Measurements from ENCODE around the gene ITPKC. TPM values are rescaled to one million over a fixed set of nuclear protein-coding genes. Genes with fewer than 3 reads are reported as not detected.

The ITPKC gene
- total RNA-seq, 2 experiments from 2014 or later = 5.5 to 6.5 TPM

GRCh38 chr19:40743926-40744325, 27.0 kb downstream of the ITPKC start:
- no peaks in the 10 kb centered on the region for H3K9me3 ChIP-seq (ENCODE audit: low read length)
- ChIA-PET CTCF (ENCODE audit: unreplicated experiment) (no interaction called here), POLR2A (interaction anchor here (0.9 kb wide), 1 partner anchor 17 kb away, joined by 3 read pairs; no protein-coding TSS in a partner anchor)
- no peak overlapping the region for H3K4me2 ChIP-seq (ENCODE audit: low read length)
- no peaks in the 10 kb centered on the region for H4K20me1 ChIP-seq (ENCODE audit: insufficient read depth, low read length)
- intact Hi-C loops (cut with micrococcal nuclease; ENCODE audit: unreplicated experiment) = no loop called here
- no peaks in the 10 kb centered on the region for H3K9me2 ChIP-seq (ENCODE audit: insufficient read depth, low read length)
- no TSS peak for BruUV-seq (replicated peaks)
- DNase-seq (ENCODE audit: low spot score) = no peak
- H3K36me3 ChIP-seq (ENCODE audit: insufficient read depth, low read length) = peaks cover 10% of the 10 kb centered on the region; the same call in 1 of the 2 replicates
- H3K27ac ChIP-seq (ENCODE audit: low read depth, low read length, poor library complexity, severe bottlenecking) = no peak overlapping the region
- peaks cover 13% of the 10 kb centered on the region for H3K4me1 ChIP-seq (ENCODE audit: insufficient read depth, low read length, poor library complexity, severe bottlenecking)
- TF ChIP-seq EZH2phosphoT487 (IDR thresholded peaks at IDR 0.05; ENCODE audit: borderline replicate concordance, low read depth, low read length) = no peak
- TF ChIP-seq, protein P1, sequence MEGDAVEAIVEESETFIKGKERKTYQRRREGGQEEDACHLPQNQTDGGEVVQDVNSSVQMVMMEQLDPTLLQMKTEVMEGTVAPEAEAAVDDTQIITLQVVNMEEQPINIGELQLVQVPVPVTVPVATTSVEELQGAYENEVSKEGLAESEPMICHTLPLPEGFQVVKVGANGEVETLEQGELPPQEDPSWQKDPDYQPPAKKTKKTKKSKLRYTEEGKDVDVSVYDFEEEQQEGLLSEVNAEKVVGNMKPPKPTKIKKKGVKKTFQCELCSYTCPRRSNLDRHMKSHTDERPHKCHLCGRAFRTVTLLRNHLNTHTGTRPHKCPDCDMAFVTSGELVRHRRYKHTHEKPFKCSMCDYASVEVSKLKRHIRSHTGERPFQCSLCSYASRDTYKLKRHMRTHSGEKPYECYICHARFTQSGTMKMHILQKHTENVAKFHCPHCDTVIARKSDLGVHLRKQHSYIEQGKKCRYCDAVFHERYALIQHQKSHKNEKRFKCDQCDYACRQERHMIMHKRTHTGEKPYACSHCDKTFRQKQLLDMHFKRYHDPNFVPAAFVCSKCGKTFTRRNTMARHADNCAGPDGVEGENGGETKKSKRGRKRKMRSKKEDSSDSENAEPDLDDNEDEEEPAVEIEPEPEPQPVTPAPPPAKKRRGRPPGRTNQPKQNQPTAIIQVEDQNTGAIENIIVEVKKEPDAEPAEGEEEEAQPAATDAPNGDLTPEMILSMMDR (conservative IDR thresholded peaks at IDR 0.05; ENCODE audit: low read length) = no peak
- peaks cover 6% of the 10 kb centered on the region; the same call in 1 of the 2 replicates for H3K79me2 ChIP-seq (ENCODE audit: insufficient read depth, low read depth, low read length)
- H2AFZ ChIP-seq (ENCODE audit: low read length) = no peak overlapping the region
- H3K4me3 ChIP-seq (ENCODE audit: low read depth, low read length, poor library complexity, severe bottlenecking) = no peak overlapping the region

DNA sequence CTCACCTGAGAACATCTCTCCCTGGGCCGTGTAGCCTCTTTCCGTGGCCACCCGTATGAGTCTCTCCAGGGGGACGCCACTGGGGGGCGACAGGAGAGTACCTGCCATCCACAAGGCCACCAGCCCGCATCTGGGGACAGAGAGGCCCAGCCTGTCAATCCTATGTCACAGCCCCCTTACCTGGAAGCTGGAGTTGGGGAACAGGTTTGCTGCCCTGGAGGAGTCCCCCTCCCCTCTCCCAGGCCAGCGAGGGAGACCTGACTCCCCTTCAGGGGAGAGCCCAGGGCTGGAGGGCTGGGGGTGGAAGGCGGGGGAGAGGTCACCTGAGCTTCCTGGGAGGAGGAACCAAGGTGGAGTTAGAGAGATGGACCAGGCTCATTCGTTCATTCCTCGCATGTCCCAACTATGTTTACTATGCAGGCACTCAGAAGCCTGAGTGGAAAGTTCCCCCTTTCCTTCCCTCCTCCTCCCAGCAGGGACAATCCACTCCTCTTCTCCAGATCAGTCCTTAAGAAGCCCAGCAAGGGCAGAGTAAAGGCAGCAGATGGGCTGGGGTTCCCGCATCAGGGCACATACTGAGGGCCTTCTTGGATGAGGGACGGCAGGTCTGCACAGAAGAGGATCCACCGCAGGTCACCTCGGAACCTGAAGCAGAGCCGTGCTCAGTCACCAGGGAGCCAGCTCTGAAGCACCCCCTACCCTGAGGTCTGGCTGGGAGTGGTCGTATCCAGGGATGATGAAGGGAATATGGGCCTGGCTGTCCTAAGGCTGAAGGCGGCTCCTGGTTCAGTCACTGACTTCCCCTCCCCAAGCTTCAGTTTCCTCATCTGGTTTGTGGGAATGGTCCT, 27.9 kb downstream of the ITPKC start:
- Histone ChIP-seq H3K9me2 (ENCODE audit: insufficient read depth, low read length) (no peaks in the 10 kb centered on the region), H3K9me3 (ENCODE audit: low read length) (no peaks in the 10 kb centered on the region), H3K4me2 (ENCODE audit: low read length) (no peak overlapping the region), H2AFZ (ENCODE audit: low read length) (no peak overlapping the region), H3K4me1 (ENCODE audit: insufficient read depth, low read length, poor library complexity, severe bottlenecking) (peaks cover 22% of the 10 kb centered on the region), H4K20me1 (ENCODE audit: insufficient read depth, low read length) (no peaks in the 10 kb centered on the region), H3K36me3 (ENCODE audit: insufficient read depth, low read length) (peaks cover 10% of the 10 kb centered on the region; the same call in 1 of the 2 replicates), H3K79me2 (ENCODE audit: insufficient read depth, low read depth, low read length) (peaks cover 15% of the 10 kb centered on the region; the same call in 1 of the 2 replicates), H3K27ac (ENCODE audit: low read depth, low read length, poor library complexity, severe bottlenecking) (no peak overlapping the region), H3K4me3 (ENCODE audit: low read depth, low read length, poor library complexity, severe bottlenecking) (no peak overlapping the region)
- ChIA-PET CTCF (ENCODE audit: unreplicated experiment) (no interaction called here), POLR2A (no interaction called here)
- TF ChIP-seq, protein P1 (conservative IDR thresholded peaks at IDR 0.05; ENCODE audit: low read length) = peak; percentile 60
- no peak for TF ChIP-seq EZH2phosphoT487 (IDR thresholded peaks at IDR 0.05; ENCODE audit: borderline replicate concordance, low read depth, low read length)
- intact Hi-C loops (cut with micrococcal nuclease; ENCODE audit: unreplicated experiment) = no loop called here
- BruUV-seq (replicated peaks) = no TSS peak
- DNase-seq (ENCODE audit: low spot score) = peak; percentile 41

GRCh38 chr19:40745402-40745780, 28.5 kb downstream of the ITPKC start:
- no peak overlapping the region for H3K4me2 ChIP-seq (ENCODE audit: low read length)
- POLR2A ChIA-PET = no interaction called here
- H3K27ac ChIP-seq (ENCODE audit: low read depth, low read length, poor library complexity, severe bottlenecking) = no peak overlapping the region
- H4K20me1 ChIP-seq (ENCODE audit: insufficient read depth, low read length) = no peaks in the 10 kb centered on the region
- CTCF ChIA-PET (ENCODE audit: unreplicated experiment) = no interaction called here
- no peak for DNase-seq (ENCODE audit: low spot score)
- no peak for TF ChIP-seq EZH2phosphoT487 (IDR thresholded peaks at IDR 0.05; ENCODE audit: borderline replicate concordance, low read depth, low read length)
- TF ChIP-seq, protein P1 (conservative IDR thresholded peaks at IDR 0.05; ENCODE audit: low read length) = no peak
- H3K36me3 ChIP-seq (ENCODE audit: insufficient read depth, low read length) = peaks cover 10% of the 10 kb centered on the region; the same call in 1 of the 2 replicates
- H3K9me3 ChIP-seq (ENCODE audit: low read length) = no peaks in the 10 kb centered on the region
- intact Hi-C loops (cut with micrococcal nuclease; ENCODE audit: unreplicated experiment) = no loop called here
- no peak overlapping the region for H2AFZ ChIP-seq (ENCODE audit: low read length)
- no peak overlapping the region for H3K4me3 ChIP-seq (ENCODE audit: low read depth, low read length, poor library complexity, severe bottlenecking)
- no peaks in the 10 kb centered on the region for H3K9me2 ChIP-seq (ENCODE audit: insufficient read depth, low read length)
- H3K4me1 ChIP-seq (ENCODE audit: insufficient read depth, low read length, poor library complexity, severe bottlenecking) = peaks cover 25% of the 10 kb centered on the region
- H3K79me2 ChIP-seq (ENCODE audit: insufficient read depth, low read depth, low read length) = peaks cover 19% of the 10 kb centered on the region; the same call in 1 of the 2 replicates
- no TSS peak for BruUV-seq (replicated peaks)
